PFSK-1 (cell line): ENCODE data around the gene FGFR2.

Source experiments
- POLR2AphosphoS5 ChIP-seq: IDR thresholded peaks from 2 replicates; pipeline ENCODE4 v1.6.1; 2012; ENCODE audit warnings: low read depth, mild to moderate bottlenecking, control low read depth, low read length, moderate library complexity
- SIN3A ChIP-seq: IDR thresholded peaks from 2 replicates; pipeline ENCODE4 v1.6.1; 2012; ENCODE audit warnings: mild to moderate bottlenecking, low read length, moderate library complexity, borderline replicate concordance; ENCODE audit not compliant: insufficient read depth
- TAF1 ChIP-seq: IDR thresholded peaks from 2 replicates; pipeline ENCODE4 v1.6.1; 2012; ENCODE audit warnings: low read length, control low read depth, borderline replicate concordance; ENCODE audit not compliant: insufficient read depth

DNA sequence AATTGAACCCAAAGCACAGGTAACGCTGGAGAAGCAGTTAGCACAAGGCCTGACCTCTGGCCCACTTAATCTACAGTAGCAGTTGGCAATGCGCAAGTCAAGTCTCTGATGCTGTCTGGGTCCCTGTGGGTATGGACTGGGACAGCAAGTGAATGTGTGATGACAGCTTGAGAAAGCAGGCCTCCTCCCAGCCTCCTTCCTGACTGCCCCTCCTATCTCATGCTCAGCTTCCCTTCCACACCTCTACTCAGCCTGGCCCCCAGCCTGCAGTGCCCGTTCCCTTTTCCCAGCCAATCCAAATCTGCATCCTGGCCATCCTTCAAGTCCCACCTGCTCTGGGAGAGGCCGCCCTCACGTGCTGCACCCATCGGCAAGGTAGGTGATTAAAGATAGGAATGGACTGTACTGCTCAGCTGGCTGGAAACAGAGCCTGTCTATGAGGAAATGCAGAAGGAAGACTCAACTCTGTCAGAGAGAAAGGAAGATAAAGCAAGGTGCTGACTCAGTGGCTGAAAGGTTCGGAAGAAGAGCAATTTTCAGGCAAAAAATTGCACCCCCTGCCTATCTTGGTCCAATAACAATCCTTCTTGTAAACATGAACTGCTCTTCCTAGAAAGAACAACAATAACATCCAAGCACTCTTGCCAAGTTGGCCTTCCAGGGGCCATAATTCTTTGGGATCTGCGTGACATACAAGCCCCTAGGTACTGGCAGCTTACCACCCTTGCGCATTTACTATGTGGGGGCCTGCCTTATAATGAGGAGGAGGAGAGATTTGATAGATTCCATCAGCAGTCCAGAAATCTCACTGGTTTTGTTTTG lies 16.6 kb upstream of the FGFR2 start:
- TF ChIP-seq POLR2AphosphoS5 (no peak), TAF1 (no peak), SIN3A (no peak)
